Colonic mucosa (tissue), 4 donors: Measurements from ENCODE around the gene FGD4. TPM values are rescaled to one million over a fixed set of nuclear protein-coding genes. Genes with fewer than 3 reads are reported as not detected.

Source experiments
- DNase-seq: peaks from one replicate; pipeline ENCODE4 v3.0.0-alpha.2; 2020
- H3K27ac ChIP-seq: fragments of 200-600 bp; one replicate; pipeline ENCODE4 v1.8.0; 2021
- H3K27me3 ChIP-seq: fragments of 200-600 bp; one replicate; pipeline ENCODE4 v1.8.0; 2021
- H3K36me3 ChIP-seq: fragments of 200-600 bp; one replicate; pipeline ENCODE4 v1.8.0; 2021
- H3K4me1 ChIP-seq: fragments of 200-600 bp; one replicate; pipeline ENCODE4 v1.8.0; 2021; ENCODE audit warnings: mild to moderate bottlenecking
- H3K4me3 ChIP-seq: fragments of 200-600 bp; one replicate; pipeline ENCODE4 v1.8.0; 2021
- H3K9ac ChIP-seq, 2 donors: one replicate each; pipeline ENCODE4 v1.7.0; 2013; ENCODE audit warnings: control low read depth in 2 of 2, low read depth in 2 of 2, low read length in 2 of 2
- H3K9me3 ChIP-seq: fragments of 200-600 bp; one replicate; pipeline ENCODE4 v1.8.0; 2021
- intact Hi-C: fragments of 100-400 bp; cut with DNase I; formaldehyde crosslinking; loops from one replicate; pipeline ENCODE4 v1.14.1; 2022
- total RNA-seq, 2 donors: library from RNA; stranded (reverse); fragmentation: NEBNext Ultra II Directional in 1 of 2; extraction: Animal tissue kit (Norgen Biotek cat#: 25700) in 1 of 2; gene quantifications; one replicate each; pipeline ENCODE4 v1.2.1, GENCODE V29; 2021
- TF ChIP-seq, protein P1 (sequence below): fragments of 200-600 bp; IDR thresholded peaks from one replicate; pipeline ENCODE4 v1.8.0; 2022; ENCODE audit warnings: antibody characterized with exemption, mild to moderate bottlenecking
- donor health status: healthy.
- donor health status: DM: no; HTN: no; CAD: no.
- donor health status: DM: no; HTN: no; CAD: no.

FGD4 gene
- total RNA-seq, 2 donors from 2014 or later = 38.4 to 47.6 TPM

DNA sequence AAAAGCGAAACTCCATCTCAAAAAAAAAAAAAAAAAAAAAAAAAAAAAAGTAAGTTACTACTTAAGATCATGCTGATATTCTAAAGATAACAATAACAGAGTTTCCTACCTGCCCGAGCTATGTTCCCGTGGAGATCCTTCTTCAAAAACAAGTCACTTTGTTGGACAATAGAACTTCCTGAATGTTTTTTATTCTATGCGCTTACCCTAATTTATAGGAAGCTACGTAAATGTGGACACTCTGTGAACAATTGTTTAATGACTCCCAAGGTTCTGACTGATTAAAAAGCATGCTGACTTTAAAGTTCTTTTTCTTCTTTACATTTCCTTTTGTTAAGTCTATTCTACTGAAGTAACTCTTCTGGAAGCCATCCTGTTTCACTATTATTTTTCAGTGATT is 52.5 kb downstream of the FGD4 start:
- intact Hi-C loops = no loop called here
- peaks cover 6% of the 10 kb centered on the region for H3K4me1 ChIP-seq
- TF ChIP-seq, protein P1, sequence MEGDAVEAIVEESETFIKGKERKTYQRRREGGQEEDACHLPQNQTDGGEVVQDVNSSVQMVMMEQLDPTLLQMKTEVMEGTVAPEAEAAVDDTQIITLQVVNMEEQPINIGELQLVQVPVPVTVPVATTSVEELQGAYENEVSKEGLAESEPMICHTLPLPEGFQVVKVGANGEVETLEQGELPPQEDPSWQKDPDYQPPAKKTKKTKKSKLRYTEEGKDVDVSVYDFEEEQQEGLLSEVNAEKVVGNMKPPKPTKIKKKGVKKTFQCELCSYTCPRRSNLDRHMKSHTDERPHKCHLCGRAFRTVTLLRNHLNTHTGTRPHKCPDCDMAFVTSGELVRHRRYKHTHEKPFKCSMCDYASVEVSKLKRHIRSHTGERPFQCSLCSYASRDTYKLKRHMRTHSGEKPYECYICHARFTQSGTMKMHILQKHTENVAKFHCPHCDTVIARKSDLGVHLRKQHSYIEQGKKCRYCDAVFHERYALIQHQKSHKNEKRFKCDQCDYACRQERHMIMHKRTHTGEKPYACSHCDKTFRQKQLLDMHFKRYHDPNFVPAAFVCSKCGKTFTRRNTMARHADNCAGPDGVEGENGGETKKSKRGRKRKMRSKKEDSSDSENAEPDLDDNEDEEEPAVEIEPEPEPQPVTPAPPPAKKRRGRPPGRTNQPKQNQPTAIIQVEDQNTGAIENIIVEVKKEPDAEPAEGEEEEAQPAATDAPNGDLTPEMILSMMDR = no peak

DNA sequence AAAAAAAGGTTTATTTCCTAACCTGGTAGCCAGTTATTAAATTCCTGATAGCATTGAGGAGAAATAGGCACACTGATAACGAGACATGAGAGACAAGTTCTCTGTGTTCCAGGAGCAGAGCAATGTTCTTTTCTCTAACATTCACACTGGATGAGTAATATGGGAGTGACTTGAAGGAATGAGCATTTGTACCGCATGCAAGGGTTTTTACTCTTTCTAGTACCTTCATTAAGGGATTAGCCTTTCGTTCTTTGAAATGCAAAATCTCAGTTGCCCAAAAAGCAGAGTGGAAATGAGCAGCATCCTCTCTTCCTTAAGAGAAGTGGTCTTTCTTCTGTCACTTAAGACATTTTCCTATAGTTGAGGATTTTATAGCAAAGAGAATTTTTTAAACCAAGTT is 54.7 kb downstream of the FGD4 start:
- DNase-seq = no peak
- H3K9ac ChIP-seq = no peak overlapping the region
- H3K4me3 ChIP-seq = no peak overlapping the region
- H3K9me3 ChIP-seq = no peaks in the 10 kb centered on the region
- H3K27me3 ChIP-seq = no peaks in the 10 kb centered on the region
- intact Hi-C loops = loop anchor here (2.0 kb wide), 1 partner anchor 217 kb away; no protein-coding TSS in a partner anchor
- H3K36me3 ChIP-seq = no peaks in the 10 kb centered on the region
- H3K4me1 ChIP-seq = peaks cover 6% of the 10 kb centered on the region
- no peak overlapping the region for H3K27ac ChIP-seq
- TF ChIP-seq, protein P1 = no peak

More for the DNA sequence above, 52.5 kb downstream of the FGD4 start:
- Histone ChIP-seq H3K9me3 (no peaks in the 10 kb centered on the region), H3K27ac (no peak overlapping the region), H3K9ac (no peak overlapping the region), H3K27me3 (no peaks in the 10 kb centered on the region), H3K4me3 (no peak overlapping the region), H3K36me3 (no peaks in the 10 kb centered on the region)
- no peak for DNase-seq

DNA sequence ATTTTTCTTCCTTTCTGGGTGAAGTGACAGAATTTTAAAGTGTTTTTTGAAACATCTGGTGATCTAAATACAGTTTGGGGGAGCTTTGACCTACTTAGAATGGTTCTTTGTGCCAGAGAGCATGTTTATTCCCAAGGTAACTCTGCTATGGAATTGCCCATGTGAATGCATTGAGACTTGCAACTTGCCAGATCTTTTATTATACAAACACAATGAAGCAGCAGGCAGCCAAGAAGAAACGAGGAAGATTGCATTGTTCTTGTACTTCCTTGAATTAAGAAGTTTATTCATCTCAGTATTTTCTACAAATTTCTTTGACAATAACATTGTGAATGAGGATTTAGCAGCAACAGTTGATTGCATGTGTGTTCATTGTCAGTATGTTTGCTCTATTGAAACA is 55.5 kb downstream of the FGD4 start:
- Histone ChIP-seq H3K9ac (no peak overlapping the region), H3K36me3 (no peaks in the 10 kb centered on the region), H3K27ac (no peak overlapping the region), H3K27me3 (no peaks in the 10 kb centered on the region), H3K4me1 (peaks cover 6% of the 10 kb centered on the region), H3K9me3 (no peaks in the 10 kb centered on the region), H3K4me3 (no peak overlapping the region)
- intact Hi-C loops = loop anchor here (2.0 to 5.0 kb wide), 2 partner anchors 202 to 216 kb away; no protein-coding TSS in a partner anchor
- TF ChIP-seq, protein P1 = no peak
- DNase-seq = no peak

DNA sequence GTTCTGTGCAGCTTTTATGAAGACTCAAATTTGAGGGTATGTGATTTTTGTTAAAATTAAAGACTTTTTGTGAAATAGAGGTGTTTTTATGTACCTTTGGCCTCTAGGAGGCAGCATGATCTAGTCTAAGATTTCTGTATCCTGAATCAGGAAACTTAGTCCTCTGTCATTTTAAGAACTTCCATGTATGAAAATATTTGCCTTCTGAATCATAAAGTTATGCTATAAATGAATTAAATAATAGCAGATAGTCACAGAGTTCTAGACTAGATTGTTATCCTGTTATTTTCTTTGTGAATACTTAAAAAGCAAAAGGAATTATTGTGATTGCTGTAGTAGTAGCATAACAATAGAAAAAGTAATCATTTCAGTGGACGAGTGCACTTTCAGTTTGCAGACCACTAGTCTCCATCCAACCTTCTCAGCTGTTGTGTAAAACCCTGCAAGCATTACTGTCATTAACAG is 56.3 kb downstream of the FGD4 start:
- H3K27ac ChIP-seq = no peak overlapping the region
- peak; percentile 49 for DNase-seq
- H3K9ac ChIP-seq = peak overlapping the region in 1 of 2 donors; percentile 55
- TF ChIP-seq, protein P1 = peak; percentile 42
- H3K9me3 ChIP-seq = no peaks in the 10 kb centered on the region
- H3K27me3 ChIP-seq = no peaks in the 10 kb centered on the region
- intact Hi-C loops = loop anchor here (2.0 to 5.0 kb wide), 2 partner anchors 202 to 215 kb away; no protein-coding TSS in a partner anchor
- H3K4me3 ChIP-seq = no peak overlapping the region
- H3K36me3 ChIP-seq = no peaks in the 10 kb centered on the region
- peaks cover 6% of the 10 kb centered on the region for H3K4me1 ChIP-seq

DNA sequence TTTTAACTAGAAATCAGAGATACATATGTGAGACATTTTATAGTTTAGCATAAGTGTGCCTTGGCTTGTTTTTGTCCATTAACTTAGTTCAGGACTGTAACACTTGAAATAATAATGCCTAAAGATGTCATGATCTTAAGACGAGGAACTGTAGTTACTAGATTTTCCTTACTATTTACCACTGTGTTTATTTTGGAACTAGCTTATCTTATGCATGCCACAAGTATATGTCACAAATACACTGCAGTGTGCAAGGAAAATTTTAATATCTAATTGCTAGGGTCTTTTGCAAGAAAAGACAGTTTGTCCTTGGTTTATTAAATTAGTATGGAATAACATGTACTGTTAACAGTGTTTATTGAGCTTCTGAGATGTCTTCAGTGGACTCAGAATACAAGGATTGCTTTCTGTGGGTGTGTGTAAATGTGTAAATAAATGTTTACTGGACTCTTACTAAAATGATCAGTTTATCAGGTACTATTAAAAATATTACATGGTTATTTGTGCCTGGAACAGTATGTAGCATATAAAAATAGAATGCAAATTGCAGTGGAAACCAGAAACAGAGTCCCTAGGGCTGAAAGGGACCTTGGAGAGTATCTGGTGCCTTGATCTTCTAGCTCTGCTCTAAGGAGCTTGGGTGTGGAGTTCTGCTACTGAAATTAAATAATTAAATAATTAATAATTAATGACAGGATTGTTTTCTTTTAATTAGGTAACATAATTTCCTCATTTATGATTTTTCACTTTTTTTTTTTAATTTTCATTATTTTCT is 58.1 kb downstream of the FGD4 start:
- Histone ChIP-seq H3K36me3 (no peaks in the 10 kb centered on the region), H3K4me1 (peaks cover 6% of the 10 kb centered on the region), H3K4me3 (no peak overlapping the region), H3K9ac (no peak overlapping the region), H3K27ac (no peak overlapping the region), H3K9me3 (no peaks in the 10 kb centered on the region), H3K27me3 (no peaks in the 10 kb centered on the region)
- intact Hi-C loops = loop anchor here (5.0 kb wide), 1 partner anchor 200 kb away; no protein-coding TSS in a partner anchor
- DNase-seq = no peak
- TF ChIP-seq, protein P1 = no peak
